Smooth muscle cell (in vitro differentiated cells): ENCODE data around the gene JOSD2. TPM values are rescaled to one million over a fixed set of nuclear protein-coding genes. Genes with fewer than 3 reads are reported as not detected.
A peak's percentile ranks its signal among the peaks of the same experiment; 100 is the strongest.

Experiments
- DNase-seq: peaks from one replicate; lab custom pipeline; 2025; ENCODE audit not compliant: unreplicated experiment; lab: John Stamatoyannopoulos, UW
- H2AFZ ChIP-seq: fragments of 200-600 bp; sonication (generic); 2 replicates; pipeline ENCODE4 v1.6.0; 2016; ENCODE audit warnings: antibody characterized with exemption, low read depth, mild to moderate bottlenecking
- H3F3A ChIP-seq: fragments of 200-600 bp; sonication (generic); 2 replicates; pipeline ENCODE4 v1.6.0; 2017; ENCODE audit warnings: antibody characterized with exemption, low read depth
- H3K27ac ChIP-seq: fragments of 200-600 bp; sonication (generic); 2 replicates; pipeline ENCODE4 v1.5.1; 2016; ENCODE audit warnings: low read depth, mild to moderate bottlenecking
- H3K27me3 ChIP-seq: fragments of 200-600 bp; sonication (generic); 2 replicates; pipeline ENCODE4 v1.6.1; 2016; ENCODE audit warnings: low read depth, mild to moderate bottlenecking
- H3K36me3 ChIP-seq: fragments of 200-600 bp; sonication (generic); 2 replicates; pipeline ENCODE4 v1.5.1; 2016; ENCODE audit warnings: low read depth
- H3K4me1 ChIP-seq: fragments of 200-600 bp; sonication (generic); 2 replicates; pipeline ENCODE4 v1.5.1; 2016; ENCODE audit warnings: low read depth
- H3K4me2 ChIP-seq: fragments of 200-600 bp; sonication (generic); 2 replicates; pipeline ENCODE4 v1.6.0; 2016; ENCODE audit warnings: mild to moderate bottlenecking
- H3K4me3 ChIP-seq: fragments of 200-600 bp; sonication (generic); 2 replicates; pipeline ENCODE4 v1.5.1; 2016; ENCODE audit warnings: mild to moderate bottlenecking
- H3K79me2 ChIP-seq: fragments of 200-600 bp; sonication (generic); 2 replicates; pipeline ENCODE4 v1.6.0; 2016; ENCODE audit warnings: low read depth, mild to moderate bottlenecking
- H3K9ac ChIP-seq: fragments of 200-600 bp; sonication (generic); 2 replicates; pipeline ENCODE4 v1.6.0; 2016; ENCODE audit warnings: low read depth
- H3K9me3 ChIP-seq: fragments of 200-600 bp; sonication (generic); replicated peaks from 2 replicates; pipeline ENCODE4 v1.5.1; 2016; ENCODE audit warnings: low read depth
- H4K20me1 ChIP-seq: fragments of 200-600 bp; sonication (generic); 2 replicates; pipeline ENCODE4 v1.6.0; 2016; ENCODE audit warnings: low read depth
- CTCF ChIP-seq: fragments of 200-600 bp; sonication (generic); IDR thresholded peaks from 2 replicates; pipeline ENCODE4 v1.5.1; 2017; ENCODE audit warnings: borderline replicate concordance, mild to moderate bottlenecking, antibody characterized with exemption; ENCODE audit not compliant: insufficient read depth, poor library complexity, severe bottlenecking
- WGBS: methylation state at CpG from one replicate; pipeline ENCODE4 v1.1.7; 2016; ENCODE audit warnings: low lambda C conversion rate; 5-methylcytosine and 5-hydroxymethylcytosine counted together
- polyA plus RNA-seq: library from polyadenylated mRNA; unstranded; fragments of >200 nt; fragmentation: Nextera tagmentation; extraction: Ambion mirVana; gene quantifications from 2 replicates; pipeline ENCODE4 v1.2.1, GENCODE V29; 2016
- total RNA-seq: library from RNA; depleted of rRNA; stranded (reverse); fragments of >200 nt; gene quantifications from 2 replicates; pipeline ENCODE4 v1.2.3, GENCODE V29; 2014

Gene JOSD2
- total and polyA plus RNA-seq, 2 experiments from 2014 or later, result 17.1 to 77.6 TPM

GRCh38 chr19:50464348-50464747, 46.6 kb downstream of the JOSD2 start:
- TF ChIP-seq CTCF, result no peak
- Histone ChIP-seq H2AFZ (no peak overlapping the region), H3K79me2 (no peaks in the 10 kb centered on the region), H3K4me1 (no peaks in the 10 kb centered on the region), H3K4me2 (no peak overlapping the region), H3K4me3 (no peak overlapping the region), H3K27me3 (no peaks in the 10 kb centered on the region), H3K36me3 (no peaks in the 10 kb centered on the region), H3K9ac (no peak overlapping the region), H3F3A (no peaks in the 10 kb centered on the region), H4K20me1 (no peaks in the 10 kb centered on the region), H3K9me3 (no peaks in the 10 kb centered on the region), H3K27ac (no peak overlapping the region)
- WGBS, result 89% methylated on average over 19 of the region's 19 CpGs
- DNase-seq, result no peak

- no peaks in the 10 kb centered on the region for H3K36me3 ChIP-seq
- no peaks in the 10 kb centered on the region for H4K20me1 ChIP-seq
- no peaks in the 10 kb centered on the region for H3F3A ChIP-seq
- no peak overlapping the region for H3K4me2 ChIP-seq
- H3K27me3 ChIP-seq, result no peaks in the 10 kb centered on the region
- DNase-seq, result no peak
- H3K79me2 ChIP-seq, result no peaks in the 10 kb centered on the region
- H3K27ac ChIP-seq, result no peak overlapping the region
- TF ChIP-seq CTCF, result no peak
- H3K9ac ChIP-seq, result no peak overlapping the region
- no peaks in the 10 kb centered on the region for H3K9me3 ChIP-seq
- no peak overlapping the region for H2AFZ ChIP-seq
- WGBS, result 81% methylated on average over 7 of the region's 7 CpGs
- H3K4me3 ChIP-seq, result no peak overlapping the region
- no peaks in the 10 kb centered on the region for H3K4me1 ChIP-seq
Measured at GRCh38 chr19:50462970-50463369, 48.0 kb downstream of the JOSD2 start.

- Histone ChIP-seq H3K9me3 (no peaks in the 10 kb centered on the region), H3K4me2 (no peak overlapping the region), H3K27ac (no peak overlapping the region), H3K27me3 (no peaks in the 10 kb centered on the region), H2AFZ (no peak overlapping the region), H3K36me3 (no peaks in the 10 kb centered on the region), H4K20me1 (no peaks in the 10 kb centered on the region), H3F3A (no peaks in the 10 kb centered on the region), H3K4me3 (no peak overlapping the region), H3K9ac (no peak overlapping the region), H3K79me2 (no peaks in the 10 kb centered on the region), H3K4me1 (no peaks in the 10 kb centered on the region)
- peak; percentile 4 for DNase-seq
- TF ChIP-seq CTCF, result peak; percentile 77
- 36% methylated on average over 27 of the region's 28 CpGs for WGBS
Measured at GRCh38 chr19:50461066-50461875, 49.7 kb downstream of the JOSD2 start.
